Activated CD8-positive, alpha-beta memory T cell treated with anti-CD3 and anti-CD28 coated beads, Interleukin-2, amount 50 U/mL, for 24 hours (primary cell): Measurements from ENCODE around the gene CTBP2.

Experiments
- DNase-seq: peaks from one replicate; pipeline ENCODE4 v3.0.0-alpha.2; 2020; ENCODE audit errors: extremely low read depth

Gene CTBP2

GRCh38 chr10:125010362-125010761 lies 150.0 kb downstream of the CTBP2 start:
- DNase-seq: no peak

- DNase-seq: no peak
Observed at GRCh38 chr10:125009661-125010161, 150.7 kb downstream of the CTBP2 start.

- DNase-seq: no peak
Observed at GRCh38 chr10:125008689-125009638, 151.4 kb downstream of the CTBP2 start.

GRCh38 chr10:125007436-125007835 lies 152.9 kb downstream of the CTBP2 start:
- no peak for DNase-seq

- DNase-seq: no peak
Observed at GRCh38 chr10:125006921-125007426, 153.4 kb downstream of the CTBP2 start.

- DNase-seq: no peak
Observed at GRCh38 chr10:125006188-125006680, 154.1 kb downstream of the CTBP2 start.

GRCh38 chr10:125005312-125006187 lies 154.8 kb downstream of the CTBP2 start:
- no peak for DNase-seq

GRCh38 chr10:125004571-125005311 lies 155.6 kb downstream of the CTBP2 start:
- DNase-seq: no peak

GRCh38 chr10:125003901-125004467 lies 156.4 kb downstream of the CTBP2 start:
- DNase-seq: no peak

GRCh38 chr10:125003146-125003900 lies 157.0 kb downstream of the CTBP2 start:
- DNase-seq: no peak

- DNase-seq: no peak
Observed at GRCh38 chr10:125002423-125003145, 157.8 kb downstream of the CTBP2 start.

GRCh38 chr10:125002047-125002422 lies 158.3 kb downstream of the CTBP2 start:
- DNase-seq: no peak

GRCh38 chr10:125001313-125002046 lies 158.9 kb downstream of the CTBP2 start:
- no peak for DNase-seq

- no peak for DNase-seq
Observed at GRCh38 chr10:125000366-125001312, 159.7 kb downstream of the CTBP2 start.

GRCh38 chr10:124999433-125000365 lies 160.7 kb downstream of the CTBP2 start:
- no peak for DNase-seq

GRCh38 chr10:124998624-124999291 lies 161.6 kb downstream of the CTBP2 start:
- no peak for DNase-seq
